Stimulated activated CD4-positive, alpha-beta T cell treated with anti-CD3 and anti-CD28 coated beads, Interleukin-1b, Interleukin-23, amount 100 ng/mL, for 1 hour (primary cell): ENCODE measurements around the gene SND1.
"Not testable (repeated sequence)": the region's sequence is repeated elsewhere in the genome, so short reads cannot be mapped to it uniquely, and the experiment has no call there.

Experiments
- DNase-seq, 2 donors: peaks; one replicate each; pipeline ENCODE4 v3.0.0-alpha.2; 2020; ENCODE audit warnings: low read depth in 2 of 2

Gene SND1

DNA sequence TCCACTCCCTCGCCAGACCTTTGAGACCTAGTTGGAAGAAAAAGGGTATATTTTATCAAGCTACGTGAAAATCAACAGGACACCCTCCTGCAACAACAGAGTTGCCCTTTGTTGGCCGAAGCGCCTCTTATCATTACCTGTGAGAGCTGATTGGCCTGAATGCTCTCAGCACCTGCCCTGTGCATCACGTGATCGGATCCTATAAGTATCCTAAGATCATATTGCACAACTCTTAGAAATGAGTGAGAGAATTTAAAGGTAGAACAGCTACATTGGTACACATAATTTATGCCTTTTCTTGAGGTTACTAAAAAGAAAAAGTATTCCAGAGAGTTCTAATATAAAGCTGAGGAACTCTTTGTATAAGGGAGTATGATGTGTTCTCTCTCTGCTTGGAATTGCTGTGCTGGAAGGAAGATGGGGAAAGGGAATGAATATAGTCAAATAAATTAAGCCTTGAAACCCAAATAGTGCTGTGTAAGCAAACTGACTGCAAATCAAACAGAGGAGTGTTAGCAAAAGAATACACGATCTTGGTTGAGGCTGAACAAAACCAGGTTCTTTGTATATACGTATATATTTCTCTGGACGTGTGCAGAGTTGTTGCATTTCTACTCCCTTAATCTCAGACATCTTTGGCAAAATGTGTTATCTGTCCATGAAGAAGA lies 309.9 kb downstream of the SND1 start:
- DNase-seq = no peak

DNA sequence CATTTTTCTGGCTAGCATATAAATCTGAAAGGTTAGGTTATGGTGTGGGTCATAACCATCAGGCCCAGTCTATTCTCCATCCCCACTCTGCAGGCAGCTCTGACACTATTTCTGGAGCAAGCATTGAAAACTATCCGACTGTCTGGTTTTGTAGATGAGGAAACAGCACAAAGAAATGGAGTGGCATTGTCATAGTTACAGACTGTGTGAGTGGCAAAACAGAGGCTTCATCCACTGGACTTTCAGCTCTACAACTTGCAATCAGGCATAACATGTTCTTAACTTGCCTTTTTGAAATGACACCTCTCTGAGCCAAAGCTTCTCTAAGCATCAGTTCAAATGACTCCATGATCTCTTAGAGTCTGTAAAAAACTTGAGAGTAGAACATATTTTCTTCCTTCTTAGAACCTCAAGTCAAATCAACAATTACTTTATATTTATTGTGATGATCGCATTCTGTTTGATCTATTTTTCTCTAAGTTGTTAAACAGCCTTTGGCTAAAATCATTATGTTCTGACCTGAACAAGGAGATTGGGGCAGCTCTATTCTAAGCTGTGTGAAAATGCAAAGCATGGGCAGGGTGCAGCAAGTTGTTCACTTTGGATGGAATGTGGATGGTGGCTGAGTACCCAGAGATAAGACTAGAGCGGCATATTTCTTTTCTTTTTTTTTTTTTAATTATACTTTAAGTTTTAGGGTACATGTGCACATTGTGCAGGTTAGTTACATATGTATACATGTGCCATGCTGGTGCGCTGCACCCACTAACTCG lies 310.8 kb downstream of the SND1 start:
- DNase-seq = no peak

DNA sequence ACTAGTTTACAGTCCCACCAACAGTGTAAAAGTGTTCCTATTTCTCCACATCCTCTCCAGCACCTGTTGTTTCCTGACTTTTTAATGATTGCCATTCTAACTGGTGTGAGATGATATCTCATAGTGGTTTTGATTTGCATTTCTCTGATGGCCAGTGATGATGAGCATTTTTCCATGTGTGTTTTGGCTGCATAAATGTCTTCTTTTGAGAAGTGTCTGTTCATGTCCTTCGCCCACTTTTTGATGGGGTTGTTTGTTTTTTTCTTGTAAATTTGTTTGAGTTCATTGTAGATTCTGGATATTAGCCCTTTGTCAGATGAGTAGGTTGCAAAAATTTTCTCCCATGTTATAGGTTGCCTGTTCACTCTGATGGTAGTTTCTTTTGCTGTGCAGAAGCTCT lies 311.9 kb downstream of the SND1 start:
- not testable (repeated sequence) for DNase-seq

DNA sequence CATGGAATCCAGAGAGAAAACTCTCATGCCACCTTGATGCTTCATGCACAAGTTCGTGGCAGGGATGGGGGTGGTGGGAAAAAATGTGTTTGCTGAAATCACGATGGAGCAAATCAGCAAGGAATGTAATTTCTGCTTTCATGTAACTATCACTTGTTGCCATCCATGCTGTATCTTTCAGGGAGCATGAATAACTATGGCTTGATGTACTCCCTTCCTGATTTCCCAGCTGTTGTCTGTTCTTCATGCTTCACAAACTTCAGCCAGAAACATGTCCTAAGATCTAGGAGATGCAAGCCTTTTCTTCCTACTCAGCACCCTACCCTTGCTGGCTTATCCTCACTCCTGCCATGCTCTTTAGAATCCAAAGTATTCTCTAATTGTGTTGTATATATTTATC lies 315.3 kb downstream of the SND1 start:
- DNase-seq = no peak

DNA sequence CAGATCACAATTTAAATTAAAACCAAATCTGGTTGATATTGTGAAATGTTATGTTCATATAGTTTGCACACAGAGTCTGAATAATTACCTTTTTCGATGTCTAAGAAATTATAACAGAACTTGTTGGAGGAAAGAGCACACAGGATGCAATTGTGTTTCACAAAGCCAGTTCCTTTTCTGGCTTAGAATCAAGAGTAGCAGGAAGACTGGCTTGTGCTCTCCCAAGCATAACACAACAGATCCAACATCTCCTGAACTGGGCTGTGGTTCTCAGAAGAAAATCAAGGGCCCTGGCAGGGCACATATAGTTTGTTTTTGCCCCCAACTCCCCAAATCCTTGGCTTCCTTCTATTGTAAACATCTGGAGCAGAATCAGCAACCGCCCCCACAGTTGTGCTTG lies 316.6 kb downstream of the SND1 start:
- no peak for DNase-seq

DNA sequence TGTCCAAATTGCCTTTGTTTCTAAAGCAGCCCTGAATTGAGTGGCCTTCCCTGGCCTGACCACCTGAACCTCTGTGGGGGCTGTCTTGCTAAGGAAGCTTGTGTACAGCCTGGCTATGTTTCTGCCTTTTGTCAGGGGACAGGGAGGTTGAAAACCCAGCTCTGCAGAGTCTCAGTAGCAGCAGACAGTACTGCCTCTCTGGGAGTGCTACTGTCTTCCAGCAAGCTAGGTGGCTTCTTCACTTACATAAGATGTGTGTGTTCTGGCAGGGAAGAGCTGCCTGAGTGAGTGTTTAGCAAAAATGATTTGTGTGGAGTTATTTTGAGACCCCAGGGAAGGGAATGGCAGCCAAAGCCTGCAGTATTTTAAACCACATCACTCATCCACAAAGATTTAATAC lies 321.8 kb downstream of the SND1 start:
- no peak for DNase-seq

DNA sequence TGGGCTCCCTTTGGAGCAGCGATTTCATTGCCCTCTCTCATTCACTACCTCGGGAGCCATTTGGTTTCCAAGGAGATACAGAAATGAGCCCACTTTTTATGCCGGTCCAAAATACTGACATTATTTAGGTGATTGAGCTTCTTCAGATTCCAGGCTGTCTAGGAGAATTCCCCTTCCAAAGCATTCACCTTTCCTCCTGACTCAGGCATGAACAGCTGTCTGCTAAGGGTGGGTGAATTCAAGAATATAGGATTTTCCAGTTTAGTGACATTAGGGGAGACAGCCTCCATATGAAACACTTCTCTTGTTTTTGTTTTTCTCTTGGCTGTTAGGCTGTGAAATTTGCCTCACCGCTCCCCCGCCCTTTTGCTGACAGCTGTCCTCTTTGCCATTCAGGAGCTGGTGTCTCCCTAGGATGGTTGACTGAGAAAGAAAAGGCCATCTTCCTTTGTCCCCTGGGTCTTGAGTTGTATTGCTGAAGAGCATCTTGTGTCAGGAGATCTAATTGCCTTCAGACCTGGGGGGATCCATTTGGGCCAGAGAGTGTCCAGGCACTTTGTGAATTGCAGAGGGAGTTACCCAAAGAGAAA lies 322.5 kb downstream of the SND1 start:
- DNase-seq = no peak

DNA sequence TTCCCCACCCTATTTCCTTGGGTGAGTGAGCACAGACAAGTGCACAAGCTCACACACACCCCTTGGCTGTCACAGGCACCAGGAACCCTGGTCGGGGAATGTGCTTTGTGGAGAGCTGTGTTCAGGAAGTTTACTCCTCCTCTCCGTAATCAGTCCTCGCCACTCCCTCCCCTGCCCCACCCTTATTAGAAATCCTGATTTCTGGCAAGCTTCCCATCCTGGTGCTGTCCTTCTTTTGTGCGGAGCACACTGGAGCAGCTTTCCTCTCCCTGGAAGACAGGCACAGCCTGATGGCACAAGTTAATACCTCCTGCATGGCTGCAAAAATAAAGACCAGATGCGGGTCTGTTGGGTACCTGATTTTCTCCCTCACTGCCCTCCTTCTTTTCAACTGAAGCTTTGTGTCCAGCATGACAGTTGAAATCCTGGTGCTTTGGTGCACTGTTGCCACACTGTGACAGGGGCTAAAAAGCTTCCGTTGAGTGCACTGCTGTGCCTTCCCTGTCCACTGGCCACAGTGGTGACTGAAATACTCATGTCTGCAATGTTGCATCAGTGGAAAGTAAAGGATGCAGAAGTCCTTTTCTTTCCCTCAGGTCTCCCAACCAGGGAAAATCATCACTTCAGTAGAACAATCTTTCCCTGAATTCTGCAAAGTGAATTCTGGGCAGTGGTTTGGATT lies 324.2 kb downstream of the SND1 start:
- DNase-seq = no peak

DNA sequence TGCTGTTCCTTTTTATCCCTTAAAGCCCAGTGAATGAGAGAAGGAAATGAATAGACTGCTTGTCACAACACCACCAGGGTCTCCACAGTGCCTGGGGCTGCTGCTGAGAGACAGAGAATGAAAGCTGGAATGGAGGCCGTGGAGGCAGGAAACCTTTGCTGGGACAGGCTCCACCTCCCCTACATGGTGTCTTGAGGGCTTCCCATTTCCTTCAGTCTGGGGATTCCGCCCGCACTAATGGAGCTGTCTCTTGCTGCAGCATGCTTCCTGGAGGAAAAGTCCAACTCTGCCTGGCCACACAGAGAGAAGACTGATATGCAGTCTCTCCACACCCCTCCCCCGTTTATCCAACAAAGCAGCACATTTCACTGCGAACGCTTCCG lies 324.7 kb downstream of the SND1 start:
- no peak for DNase-seq

DNA sequence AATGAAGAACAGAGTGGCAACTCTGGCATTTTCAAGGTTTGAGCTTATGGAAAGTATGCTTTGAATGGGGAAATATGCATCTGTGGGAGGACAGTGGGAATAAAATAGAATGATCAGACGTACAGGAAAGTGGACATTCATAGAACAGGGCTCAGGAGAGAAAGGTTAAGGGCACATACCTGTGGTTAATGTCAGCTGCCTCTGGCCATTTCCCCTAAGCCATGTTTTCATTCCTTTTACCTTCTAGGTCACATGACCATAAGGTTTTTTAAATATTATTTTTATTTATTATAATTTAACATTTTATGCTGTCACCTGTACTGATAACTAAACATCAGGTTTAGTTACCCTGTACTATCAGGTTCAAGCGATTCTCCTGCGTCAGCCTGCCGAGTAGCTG lies 326.4 kb downstream of the SND1 start:
- no peak for DNase-seq

DNA sequence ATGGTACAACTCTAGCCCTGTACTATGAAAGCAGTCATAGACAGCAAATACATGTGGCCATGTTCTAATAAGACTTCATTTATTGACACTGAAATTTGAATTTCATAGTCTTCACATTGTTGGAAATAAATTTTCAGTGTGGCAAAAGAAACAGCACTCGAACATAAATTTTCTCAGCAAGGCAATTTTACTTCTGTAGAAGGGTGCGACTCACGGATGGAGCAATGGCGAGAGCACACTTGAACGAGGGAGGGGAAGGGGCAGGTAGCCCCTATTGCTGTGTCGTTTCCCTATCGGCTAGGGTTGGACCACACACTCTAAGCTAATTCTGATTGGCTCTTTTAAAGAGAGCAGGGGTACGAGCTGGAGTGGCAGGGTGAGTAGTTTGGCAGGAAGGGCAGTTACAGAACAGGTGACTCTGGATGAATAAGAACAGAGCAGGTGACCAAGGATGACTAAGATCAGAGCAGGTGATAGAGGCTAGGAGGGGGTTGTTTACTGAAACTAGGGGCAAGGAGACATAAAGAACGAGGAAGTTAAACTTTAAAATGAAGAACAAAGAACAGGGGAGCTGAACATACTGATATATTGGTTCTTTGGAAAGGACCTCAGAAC lies 327.2 kb downstream of the SND1 start:
- no peak for DNase-seq

DNA sequence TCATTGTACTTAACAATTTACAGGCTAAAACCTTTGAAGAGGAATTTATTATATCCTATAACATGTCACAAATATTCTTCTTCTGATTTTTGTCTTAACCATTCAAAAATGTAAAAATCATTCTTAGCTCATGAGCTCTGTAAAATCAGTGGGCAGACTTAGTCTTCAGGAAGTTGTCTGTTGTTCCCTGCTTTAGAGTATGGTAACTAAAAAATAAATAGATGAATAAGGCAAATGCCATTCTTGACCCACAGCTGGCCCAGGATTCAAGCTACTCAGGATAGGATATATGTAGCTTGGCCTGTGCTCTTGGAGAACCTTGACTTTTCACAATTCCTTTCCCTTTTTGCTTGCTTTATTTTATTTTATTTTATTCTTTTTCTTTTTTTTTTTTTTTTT lies 327.7 kb downstream of the SND1 start:
- no peak for DNase-seq

DNA sequence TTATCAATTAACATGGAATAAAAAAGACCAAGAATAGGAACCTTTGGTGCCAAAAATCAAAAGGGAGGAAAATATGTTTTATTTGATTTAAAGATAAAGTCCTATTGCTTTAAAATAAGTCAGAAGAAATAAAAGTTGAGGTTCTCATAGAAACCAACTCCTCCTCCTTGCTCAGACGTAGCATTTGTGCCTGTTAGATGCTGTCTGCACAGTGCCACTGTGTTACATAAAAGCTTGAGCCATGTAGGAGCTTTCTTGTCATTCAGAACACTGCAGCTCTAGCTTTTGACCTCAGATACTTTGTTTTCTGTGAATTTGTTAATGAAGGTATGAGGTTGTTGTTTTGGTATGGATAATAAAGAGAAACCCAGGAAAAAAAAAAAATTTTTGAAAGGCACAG lies 328.9 kb downstream of the SND1 start:
- DNase-seq = no peak

DNA sequence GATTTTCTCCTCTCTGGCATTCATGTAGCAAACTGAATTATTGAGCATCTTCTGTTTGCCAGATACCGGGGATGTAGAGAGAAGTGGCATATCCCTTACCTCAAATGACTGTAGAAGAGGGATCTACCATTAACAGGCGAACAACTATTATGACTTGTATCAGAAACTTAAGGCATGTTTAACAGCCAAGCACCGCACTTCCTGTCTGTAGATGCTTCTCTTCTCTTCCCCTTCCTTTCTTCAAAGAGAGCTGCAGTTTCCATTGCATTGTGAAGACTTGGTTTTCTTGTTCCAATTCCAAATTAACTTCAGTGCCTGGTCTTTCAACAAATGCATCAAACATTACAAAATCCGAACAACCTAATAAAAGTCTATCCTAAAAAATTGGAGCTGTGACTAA lies 330.0 kb downstream of the SND1 start:
- DNase-seq = no peak

DNA sequence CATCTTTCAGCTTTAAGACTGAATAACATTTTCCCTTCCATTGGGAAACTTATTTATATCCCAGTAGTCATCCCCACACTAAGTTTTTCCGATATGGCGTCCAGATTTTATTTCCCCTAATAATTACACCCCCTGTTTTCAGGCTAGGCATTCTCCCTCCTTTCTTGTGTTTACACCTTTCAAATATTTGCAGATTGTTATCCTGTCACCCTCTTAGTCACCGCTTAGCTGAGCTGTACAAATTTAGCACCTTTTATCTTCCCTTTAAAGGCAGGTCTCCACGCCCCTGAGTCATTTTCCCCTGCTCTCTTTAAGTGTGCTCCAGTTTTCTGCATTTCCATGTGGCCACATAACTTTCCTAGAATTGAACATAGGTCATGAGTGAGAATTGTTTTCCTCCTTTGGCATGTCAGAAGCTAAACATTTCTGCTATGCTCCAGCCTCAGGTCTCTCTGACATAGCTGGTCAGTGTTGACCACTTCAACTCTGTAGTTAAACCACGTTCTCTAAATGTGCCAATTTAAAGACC lies 331.9 kb downstream of the SND1 start:
- no peak for DNase-seq

DNA sequence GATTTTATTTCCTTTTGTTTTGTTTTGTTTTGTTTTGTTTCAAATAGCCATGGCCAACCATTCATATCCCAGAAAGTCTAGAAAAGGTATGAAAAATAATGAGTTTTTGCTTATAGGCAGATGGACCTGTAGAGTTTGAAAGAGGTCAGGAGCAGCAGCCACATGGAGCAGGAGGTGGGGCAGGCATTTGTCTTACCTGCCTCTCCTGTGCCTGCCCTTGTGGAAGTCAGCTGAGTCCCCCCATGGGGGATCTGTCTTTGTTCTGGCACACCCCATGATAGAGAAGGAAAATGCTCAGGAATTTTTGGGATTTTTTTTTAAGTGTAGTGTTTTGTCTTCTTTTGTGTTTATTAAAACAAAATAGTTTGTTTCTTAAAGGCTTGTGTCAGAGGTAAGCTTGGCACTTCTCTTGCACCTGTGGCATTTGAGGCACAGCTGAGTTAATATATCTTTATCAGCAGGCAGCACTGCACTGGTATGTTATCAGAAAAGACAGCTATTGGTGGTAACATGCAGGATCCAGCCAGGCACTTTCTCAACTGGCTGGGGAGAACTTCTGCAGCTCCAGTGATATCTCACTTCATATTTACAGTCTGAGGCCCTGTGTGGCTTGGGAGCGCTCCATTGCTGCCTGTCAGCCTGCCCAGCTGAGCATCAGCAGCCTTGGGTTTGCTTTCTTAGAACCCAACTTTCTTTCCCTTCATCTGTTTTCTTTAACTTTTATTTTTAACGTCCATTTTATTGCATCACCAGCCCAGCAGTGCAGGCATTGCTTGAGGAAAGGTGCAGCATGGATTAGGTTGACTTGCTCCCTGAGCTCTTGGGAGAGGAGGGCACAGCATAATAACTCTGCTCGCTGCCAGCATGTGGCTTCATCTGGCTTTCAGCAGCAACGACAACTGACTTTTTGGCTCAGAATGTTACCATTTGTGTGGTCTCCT lies 334.9 kb downstream of the SND1 start:
- DNase-seq = no peak

DNA sequence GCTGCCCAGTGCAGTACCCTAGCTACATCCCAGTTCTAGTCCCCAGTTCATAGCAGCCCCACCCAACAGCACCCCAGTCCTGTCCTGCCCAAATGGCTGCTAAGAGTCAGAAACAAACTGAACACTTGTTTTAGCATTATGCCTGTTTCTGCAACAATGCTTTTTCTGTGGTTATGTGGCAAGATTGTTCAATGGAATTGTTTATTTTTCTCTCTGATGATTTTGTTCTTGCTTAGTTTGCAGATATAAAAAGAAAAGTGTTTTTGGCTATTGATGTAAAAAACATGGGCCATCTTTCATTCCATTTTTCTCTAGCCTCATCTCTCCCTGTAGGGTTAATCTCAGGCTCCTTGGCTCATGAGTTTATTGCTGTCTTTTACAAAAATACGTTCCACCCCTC lies 336.8 kb downstream of the SND1 start:
- no peak for DNase-seq

DNA sequence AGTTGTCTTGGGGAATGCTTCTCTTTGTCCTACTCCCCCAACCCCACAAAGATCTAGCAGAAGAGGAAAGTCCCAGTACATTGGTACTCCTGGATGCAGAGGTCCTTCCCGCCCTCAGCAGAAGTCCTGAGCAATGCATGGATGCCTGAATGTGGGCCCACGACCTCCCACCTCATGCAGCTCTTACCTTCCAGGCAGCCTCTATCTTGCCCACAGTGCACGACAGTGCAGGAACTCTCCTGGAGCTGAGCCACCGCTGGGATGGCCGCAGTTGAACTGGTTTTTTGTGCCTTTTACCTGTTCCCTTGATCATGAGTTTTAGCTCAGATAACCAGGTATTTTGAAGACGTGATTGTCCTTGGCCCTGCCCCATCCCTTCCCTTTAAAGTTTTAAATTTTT lies 341.3 kb downstream of the SND1 start:
- no peak for DNase-seq

DNA sequence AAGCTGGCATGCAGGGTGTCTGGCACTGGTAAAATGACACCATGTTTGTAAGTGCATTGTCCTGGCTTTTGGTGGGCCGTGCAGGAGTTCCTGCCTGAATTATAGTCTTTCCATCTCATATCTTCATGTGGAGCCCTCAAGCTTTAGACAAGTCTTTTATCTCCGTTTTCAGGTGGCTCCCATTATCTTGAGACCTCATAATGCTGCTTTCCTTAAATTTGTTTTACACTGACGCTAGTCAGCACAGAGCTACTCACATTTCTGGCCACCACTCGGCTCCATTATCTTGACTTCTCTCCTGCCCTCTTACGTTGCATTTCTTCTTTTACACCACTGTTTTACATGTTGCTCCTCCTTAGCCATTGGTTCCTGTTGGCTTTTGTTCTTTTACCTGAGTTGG lies 342.0 kb downstream of the SND1 start:
- no peak for DNase-seq

DNA sequence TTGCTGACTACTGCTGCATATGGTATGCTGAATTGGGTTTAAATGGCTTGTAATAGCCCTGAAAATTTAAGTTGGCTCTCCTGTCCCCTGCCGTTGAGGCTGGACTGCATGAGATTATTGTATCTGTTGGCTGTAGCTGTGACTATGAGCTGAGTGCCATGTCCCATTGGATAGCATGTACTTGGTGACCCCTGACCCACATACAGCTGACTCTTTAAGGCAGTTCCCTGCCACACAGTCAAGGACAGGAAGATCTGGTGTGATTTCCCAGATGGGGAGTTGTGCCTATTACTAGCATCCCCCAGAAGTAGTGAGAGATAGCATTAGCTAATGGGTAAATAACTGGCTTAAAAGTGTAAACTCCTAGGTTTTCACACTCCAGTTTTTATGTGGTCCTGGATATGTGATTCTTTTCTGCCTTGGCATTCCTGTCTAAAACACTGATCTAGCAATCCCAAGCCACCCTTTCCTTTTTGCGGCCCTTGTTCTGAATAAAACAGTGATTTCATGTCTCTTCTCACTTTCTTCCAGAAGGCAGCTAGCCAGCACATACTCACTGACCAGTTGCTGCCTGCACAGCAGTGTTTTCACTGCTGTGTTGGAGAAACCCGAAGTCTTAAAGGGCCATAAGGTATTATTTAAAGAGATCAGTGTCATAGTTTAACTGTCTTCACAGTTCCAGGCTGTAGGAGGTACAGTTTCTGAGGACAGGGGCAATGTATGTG lies 343.3 kb downstream of the SND1 start:
- no peak for DNase-seq
